ENCODE data around the gene TC2N. TPM values are rescaled to one million over a fixed set of nuclear protein-coding genes. Genes with fewer than 3 reads are reported as not detected.

Gene TC2N
- total RNA-seq, 2 donors from 2014 or later, result 37.2 to 75.8 TPM

DNA sequence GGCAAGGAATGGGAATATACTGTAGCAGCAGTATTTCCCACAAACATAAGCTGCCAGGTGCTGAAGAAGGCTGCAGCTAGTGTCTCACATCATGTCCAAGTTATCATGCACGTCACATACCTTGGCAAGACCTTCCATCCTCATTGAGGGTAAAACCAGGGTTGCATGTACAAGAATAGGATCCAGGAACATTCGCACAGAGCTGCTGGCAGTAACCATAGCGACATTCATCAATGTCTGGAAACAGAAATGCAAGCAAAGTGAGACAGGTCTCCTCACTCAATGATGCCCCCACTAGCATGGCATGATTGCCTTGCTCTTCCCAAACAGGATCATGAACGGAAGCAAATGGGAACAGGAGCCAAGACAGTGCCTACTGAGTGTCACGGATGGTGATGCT is 23.8 kb upstream of the TC2N start:
- no peak overlapping the region for H3K27ac ChIP-seq
- H3K4me1 ChIP-seq (replicated peaks), result no peaks in the 10 kb centered on the region
- no peaks in the 10 kb centered on the region for H3K27me3 ChIP-seq (replicated peaks; ENCODE audit: insufficient read depth)
- no peak for DNase-seq (ENCODE audit: low spot score)
- H3K9me3 ChIP-seq, result no peaks in the 10 kb centered on the region
- 92% methylated on average over 5 of the region's 5 CpGs for WGBS
- H3K36me3 ChIP-seq, result no peaks in the 10 kb centered on the region
- TF ChIP-seq, protein P1, sequence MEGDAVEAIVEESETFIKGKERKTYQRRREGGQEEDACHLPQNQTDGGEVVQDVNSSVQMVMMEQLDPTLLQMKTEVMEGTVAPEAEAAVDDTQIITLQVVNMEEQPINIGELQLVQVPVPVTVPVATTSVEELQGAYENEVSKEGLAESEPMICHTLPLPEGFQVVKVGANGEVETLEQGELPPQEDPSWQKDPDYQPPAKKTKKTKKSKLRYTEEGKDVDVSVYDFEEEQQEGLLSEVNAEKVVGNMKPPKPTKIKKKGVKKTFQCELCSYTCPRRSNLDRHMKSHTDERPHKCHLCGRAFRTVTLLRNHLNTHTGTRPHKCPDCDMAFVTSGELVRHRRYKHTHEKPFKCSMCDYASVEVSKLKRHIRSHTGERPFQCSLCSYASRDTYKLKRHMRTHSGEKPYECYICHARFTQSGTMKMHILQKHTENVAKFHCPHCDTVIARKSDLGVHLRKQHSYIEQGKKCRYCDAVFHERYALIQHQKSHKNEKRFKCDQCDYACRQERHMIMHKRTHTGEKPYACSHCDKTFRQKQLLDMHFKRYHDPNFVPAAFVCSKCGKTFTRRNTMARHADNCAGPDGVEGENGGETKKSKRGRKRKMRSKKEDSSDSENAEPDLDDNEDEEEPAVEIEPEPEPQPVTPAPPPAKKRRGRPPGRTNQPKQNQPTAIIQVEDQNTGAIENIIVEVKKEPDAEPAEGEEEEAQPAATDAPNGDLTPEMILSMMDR (IDR thresholded peaks at IDR 0.05), result no peak
- TF ChIP-seq POLR2AphosphoS5 (IDR thresholded peaks at IDR 0.05) (no peak), POLR2A (IDR thresholded peaks at IDR 0.05) (no peak)
- no peak overlapping the region for H3K4me3 ChIP-seq
- intact Hi-C loops (cut with DNase I), result no loop called here

DNA sequence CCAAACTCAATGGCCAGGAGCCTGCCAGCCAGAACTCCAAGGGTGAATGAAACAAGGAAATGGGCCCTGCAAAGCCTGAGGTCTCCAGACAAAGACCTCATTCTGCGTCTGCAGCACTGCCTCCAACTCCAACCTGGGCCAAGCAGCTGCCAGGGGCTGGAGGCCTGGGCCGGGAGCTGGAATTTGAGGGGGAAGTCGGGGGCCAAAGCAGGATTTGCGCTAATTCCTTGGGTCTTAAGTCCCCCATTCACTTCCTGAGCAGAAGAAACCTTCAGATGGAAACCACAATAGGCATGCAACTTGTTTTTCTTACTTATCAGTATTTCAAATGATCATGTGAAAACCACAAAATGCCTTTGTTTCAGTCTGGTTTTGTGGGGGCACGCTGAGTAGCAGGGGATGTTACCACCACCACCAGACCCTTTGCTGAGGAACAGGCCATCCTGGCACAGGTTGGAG is 23.0 kb upstream of the TC2N start:
- TF ChIP-seq POLR2AphosphoS5 (IDR thresholded peaks at IDR 0.05), result no peak
- TF ChIP-seq, protein P1 (IDR thresholded peaks at IDR 0.05), result no peak
- no peak for TF ChIP-seq POLR2A (IDR thresholded peaks at IDR 0.05)
- Histone ChIP-seq H3K9me3 (no peaks in the 10 kb centered on the region), H3K36me3 (no peaks in the 10 kb centered on the region), H3K27me3 (replicated peaks; ENCODE audit: insufficient read depth) (no peaks in the 10 kb centered on the region), H3K4me3 (no peak overlapping the region), H3K27ac (peak overlapping the region in 1 of 2 donors; percentile 42), H3K4me1 (replicated peaks) (no peaks in the 10 kb centered on the region)
- 38% methylated on average over 5 of the region's 5 CpGs for WGBS
- intact Hi-C loops (cut with DNase I), result no loop called here
- no peak for DNase-seq (ENCODE audit: low spot score)

DNA sequence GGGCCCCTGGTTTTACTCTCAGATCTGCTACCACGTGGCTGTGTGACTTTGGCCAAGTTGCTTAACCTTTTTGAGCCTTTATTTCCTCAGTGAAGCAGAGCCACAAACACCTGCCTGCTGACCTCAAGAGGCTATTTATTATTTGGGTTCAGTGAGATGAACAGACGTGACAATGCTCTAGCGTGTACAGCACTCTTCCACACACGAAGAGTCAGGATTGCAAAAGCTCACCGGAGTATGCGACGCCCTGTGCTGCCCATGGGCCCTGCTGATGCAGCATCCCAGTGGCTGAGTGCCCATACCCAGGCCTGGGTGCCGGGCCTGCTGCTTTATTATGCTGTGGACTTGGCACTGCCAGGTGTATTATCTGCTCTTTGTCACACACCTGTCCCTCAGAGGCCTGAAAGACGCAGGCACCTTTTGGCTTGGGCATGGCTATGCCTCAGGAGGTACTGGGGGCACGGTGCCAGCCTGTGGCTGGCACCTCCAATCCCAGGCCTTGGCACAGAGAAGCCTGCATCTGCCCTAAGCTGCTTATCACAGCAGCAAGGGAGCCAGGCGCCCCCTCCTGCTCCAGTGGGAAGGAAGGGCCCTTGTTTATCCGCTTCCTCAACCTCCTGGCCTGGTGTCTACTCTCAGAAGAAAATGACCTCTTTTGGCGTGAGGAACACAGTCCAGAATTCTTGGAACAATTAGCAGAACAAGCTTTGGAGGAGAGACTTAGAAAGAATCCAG is 22.3 kb upstream of the TC2N start:
- intact Hi-C loops (cut with DNase I), result no loop called here
- H3K9me3 ChIP-seq, result no peaks in the 10 kb centered on the region
- peak; percentile 73 for DNase-seq (ENCODE audit: low spot score)
- H3K36me3 ChIP-seq, result no peaks in the 10 kb centered on the region
- H3K4me1 ChIP-seq (replicated peaks), result no peaks in the 10 kb centered on the region
- TF ChIP-seq POLR2AphosphoS5 (IDR thresholded peaks at IDR 0.05) (peak; percentile 37), POLR2A (IDR thresholded peaks at IDR 0.05) (no peak)
- TF ChIP-seq, protein P1 (IDR thresholded peaks at IDR 0.05), result no peak
- 48% methylated on average over 13 of the region's 13 CpGs for WGBS
- peak overlapping the region in 1 of 2 donors; percentile 42 for H3K27ac ChIP-seq
- H3K4me3 ChIP-seq, result no peak overlapping the region
- no peaks in the 10 kb centered on the region for H3K27me3 ChIP-seq (replicated peaks; ENCODE audit: insufficient read depth)

DNA sequence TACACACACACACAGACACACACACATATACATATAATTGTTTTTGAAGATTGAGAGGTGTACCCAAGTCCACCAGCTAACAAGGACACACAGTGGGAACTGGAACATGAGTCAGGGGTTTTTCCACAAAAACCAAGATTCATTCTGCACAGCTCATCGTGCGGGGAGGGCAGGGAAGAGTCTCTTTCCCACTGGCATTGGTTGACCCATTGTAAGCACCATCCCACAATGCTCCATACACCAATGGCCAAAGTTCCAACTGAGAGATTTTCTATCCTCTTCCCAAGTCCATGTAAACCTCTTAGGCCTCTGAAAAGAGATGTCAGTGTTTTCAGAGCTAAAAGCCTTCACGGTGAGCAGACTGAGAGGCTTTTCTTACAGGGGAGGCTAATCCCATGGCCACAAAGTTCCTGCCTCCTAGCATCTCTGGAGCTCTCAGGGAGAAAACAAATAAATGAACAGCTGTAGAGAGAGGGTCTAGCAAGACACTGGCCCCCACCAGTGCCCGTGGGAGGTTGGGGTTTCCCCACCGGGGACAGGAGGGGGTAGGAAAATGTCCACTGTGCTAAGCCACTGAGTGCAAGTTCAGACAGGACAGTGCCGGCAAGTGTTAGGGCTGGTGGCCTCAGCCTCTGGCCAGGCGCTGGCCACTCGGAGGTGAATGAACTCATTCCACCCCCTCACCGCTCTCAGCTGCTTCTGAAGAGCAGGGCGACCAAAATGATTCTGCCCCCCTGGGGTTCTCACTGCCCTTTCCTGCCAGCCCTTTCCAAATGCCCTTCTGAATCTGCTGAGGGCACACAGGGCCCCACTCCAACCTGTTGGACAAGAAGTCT is 21.5 kb upstream of the TC2N start:
- no peaks in the 10 kb centered on the region for H3K36me3 ChIP-seq
- no peak overlapping the region for H3K4me3 ChIP-seq
- no peaks in the 10 kb centered on the region for H3K4me1 ChIP-seq (replicated peaks)
- WGBS, result 82% methylated on average over 10 of the region's 10 CpGs
- H3K9me3 ChIP-seq, result no peaks in the 10 kb centered on the region
- peak overlapping the region in 1 of 2 donors; percentile 42 for H3K27ac ChIP-seq
- no peaks in the 10 kb centered on the region for H3K27me3 ChIP-seq (replicated peaks; ENCODE audit: insufficient read depth)
- intact Hi-C loops (cut with DNase I), result no loop called here
- TF ChIP-seq POLR2A (IDR thresholded peaks at IDR 0.05) (no peak), POLR2AphosphoS5 (IDR thresholded peaks at IDR 0.05) (no peak)
- TF ChIP-seq, protein P1 (IDR thresholded peaks at IDR 0.05), result no peak
- DNase-seq (ENCODE audit: low spot score), result no peak

Measured in prostate gland (tissue), 2 donors.